K562 (cell line): ENCODE measurements around the gene SYNGR4. TPM values are rescaled to one million over a fixed set of nuclear protein-coding genes. Genes with fewer than 3 reads are reported as not detected.

Source experiments
- CBFA2T2 ChIP-seq: fragments of 450-650 bp; conservative IDR thresholded peaks from 2 replicates; pipeline ENCODE4 v1.6.1; 2017; ENCODE audit warnings: mild to moderate bottlenecking
- DPF2 ChIP-seq: fragments of 450-650 bp; IDR thresholded peaks from 2 replicates; pipeline ENCODE4 v1.6.1; 2016
- ETV1 ChIP-seq: fragments of 450-650 bp; conservative IDR thresholded peaks from 2 replicates; pipeline ENCODE4 v1.6.1; 2016; ENCODE audit warnings: missing genetic modification characterization, control low read depth, low read depth, missing compliant biosample characterization
- FOSL1 ChIP-seq: fragments of 200-800 bp; sonication (Bioruptor generic); conservative IDR thresholded peaks from 2 replicates; pipeline ENCODE4 v1.6.1; 2016; ENCODE audit warnings: missing genetic modification characterization, missing compliant biosample characterization
- GATAD2B ChIP-seq: fragments of 450-650 bp; IDR thresholded peaks from 2 replicates; pipeline ENCODE4 v1.6.1; 2017; ENCODE audit warnings: mild to moderate bottlenecking, borderline replicate concordance
- HIVEP1 ChIP-seq: fragments of 250-450 bp; sonication (Bioruptor Pico); IDR thresholded peaks from 2 replicates; pipeline ENCODE4 v1.4.0; 2020; ENCODE audit warnings: mild to moderate bottlenecking
- MAFF ChIP-seq: IDR thresholded peaks from 2 replicates; pipeline ENCODE4 v1.6.1; 2012; ENCODE audit warnings: low read length, improper control_type of control experiment
- PHF20 ChIP-seq: fragments of 450-650 bp; IDR thresholded peaks from 2 replicates; pipeline ENCODE4 v1.6.1; 2018; ENCODE audit not compliant: partially characterized antibody
- PHF8 ChIP-seq: fragments of 200-600 bp; sonication (generic); IDR thresholded peaks from 2 replicates; pipeline ENCODE4 v1.6.1; 2012; ENCODE audit warnings: mixed run types, mild to moderate bottlenecking, inconsistent platforms, low read length, moderate library complexity, borderline replicate concordance
- RERE ChIP-seq: sonication (generic); formaldehyde crosslinking; IDR thresholded peaks from 2 replicates; pipeline ENCODE4 v1.8.0; 2023; ENCODE audit warnings: missing genetic modification reagents, mild to moderate bottlenecking, borderline replicate concordance
- SMARCA4 ChIP-seq: fragments of 450-650 bp; IDR thresholded peaks from 2 replicates; pipeline ENCODE4 v1.6.1; 2016
- SMARCC2 ChIP-seq: fragments of 450-650 bp; IDR thresholded peaks from 2 replicates; pipeline ENCODE4 v1.6.1; 2017; ENCODE audit warnings: antibody characterized with exemption, moderate library complexity, mild to moderate bottlenecking, low read depth
- TRIM24 ChIP-seq, 2 experiments: fragments of 450-650 bp; IDR thresholded peaks; 2 replicates each; pipeline ENCODE4 v1.6.1; 2016
- TRIM25 ChIP-seq: fragments of 450-650 bp; IDR thresholded peaks from 2 replicates; pipeline ENCODE4 v1.7.0; 2016; ENCODE audit warnings: borderline replicate concordance
- ZBTB11 ChIP-seq, 3 experiments: fragments of 200-800 bp in 1 of 3; fragments of 250-450 bp in 1 of 3; fragments of 450-650 bp in 1 of 3; sonication (Bioruptor Pico) in 1 of 3; sonication (Bioruptor generic) in 1 of 3; formaldehyde crosslinking in 1 of 3; IDR thresholded peaks; 2 replicates each; pipeline versions ENCODE4 v1.6.1 to v1.8.0; 2016 to 2022; ENCODE audit warnings: mild to moderate bottlenecking in 2 of 3, missing genetic modification characterization in 2 of 3, missing compliant biosample characterization in 1 of 3, moderate library complexity in 1 of 3
- ZNF395 ChIP-seq: fragments of 200-800 bp; sonication (Bioruptor generic); IDR thresholded peaks from 2 replicates; pipeline ENCODE4 v1.6.1; 2017; ENCODE audit warnings: missing genetic modification characterization, missing compliant biosample characterization
- ZSCAN29 ChIP-seq: fragments of 450-650 bp; IDR thresholded peaks from 2 replicates; pipeline ENCODE4 v1.6.1; 2017
- polyA plus RNA-seq, 8 experiments: library from polyadenylated mRNA; depleted of rRNA in 4 of 8; stranded (reverse) in 5 of 8; unstranded in 3 of 8; fragments of >200 nt; fragmentation: Nextera tagmentation in 2 of 8; fragmentation: Illumina TruSeq in 1 of 8; extraction: Ambion mirVana in 2 of 8; extraction: Trizol in 1 of 8; gene quantifications; 2 replicates each; pipeline versions ENCODE4 v1.2.1 to v1.2.3, GENCODE V29; 2011 to 2014; ENCODE audit warnings: inconsistent platforms in 1 of 8, missing spikeins in 1 of 8
- total RNA-seq, 7 experiments: library from RNA; depleted of rRNA in 6 of 7; stranded (reverse); fragments of >200 nt in 6 of 7; fragmentation: Illumina TruSeq in 2 of 7; extraction: Trizol in 2 of 7; gene quantifications; 2 replicates each; pipeline versions ENCODE4 v1.2.1 to v1.2.3, GENCODE V29; 2011 to 2021; ENCODE audit warnings: low replicate concordance in 1 of 7

Gene SYNGR4
- total and polyA plus RNA-seq, 9 of the 15 experiments (the other 6 are each of a cell fraction or from before 2014, with no cell fraction given): 0.07 to 0.14 TPM; not detected in 7

- peak in 1 of 3 experiments; percentile 40; a peak in 1 of 6 replicates for TF ChIP-seq ZBTB11 (CRISPR knock-in tag; IDR thresholded peaks at IDR 0.05)
- TF ChIP-seq TRIM24 (IDR thresholded peaks at IDR 0.05): peak in 1 of 2 experiments; percentile 56; a peak in 1 of 4 replicates
- no peak for TF ChIP-seq HIVEP1
- no peak for TF ChIP-seq CBFA2T2
- TF ChIP-seq RERE (CRISPR knock-in tag): no peak
- TF ChIP-seq ETV1: peak; percentile 67
- TF ChIP-seq ZSCAN29: no peak
- TF ChIP-seq GATAD2B: no peak
- 0 out of 2 replicates have a peak, but pooled peaks have one; percentile 19 for TF ChIP-seq ZNF395 (CRISPR knock-in tag)
- peak; percentile 87 for TF ChIP-seq SMARCA4
- peak; percentile 19; the same call in 1 of the 2 replicates for TF ChIP-seq PHF8
- peak; percentile 82 for TF ChIP-seq FOSL1
- peak; percentile 89 for TF ChIP-seq DPF2
- TF ChIP-seq SMARCC2: peak; percentile 51; the same call in 1 of the 2 replicates
- TF ChIP-seq MAFF: peak; percentile 77
- TF ChIP-seq TRIM25: no peak
- TF ChIP-seq PHF20: peak; percentile 51
Observed at GRCh38 chr19:48424694-48425219, 60.6 kb downstream of the SYNGR4 start (continued).
